A673 (cell line): Measurements from ENCODE around the gene PPP1R37.

Source experiments
- EZH2 ChIP-seq: fragments of 200-600 bp; sonication (generic); IDR thresholded peaks from 2 replicates; pipeline ENCODE4 v1.6.1; 2017; ENCODE audit warnings: borderline replicate concordance, low read depth, mild to moderate bottlenecking, mixed read lengths, antibody characterized with exemption, low read length; ENCODE audit not compliant: poor library complexity, severe bottlenecking
- TF ChIP-seq, protein P1 (sequence below): fragments of 300-800, 200-600 bp; sonication (generic); conservative IDR thresholded peaks from 2 replicates; pipeline ENCODE4 v1.5.1; 2017; ENCODE audit warnings: low read depth, mild to moderate bottlenecking, antibody characterized with exemption, low read length, moderate library complexity, mixed read lengths

DNA sequence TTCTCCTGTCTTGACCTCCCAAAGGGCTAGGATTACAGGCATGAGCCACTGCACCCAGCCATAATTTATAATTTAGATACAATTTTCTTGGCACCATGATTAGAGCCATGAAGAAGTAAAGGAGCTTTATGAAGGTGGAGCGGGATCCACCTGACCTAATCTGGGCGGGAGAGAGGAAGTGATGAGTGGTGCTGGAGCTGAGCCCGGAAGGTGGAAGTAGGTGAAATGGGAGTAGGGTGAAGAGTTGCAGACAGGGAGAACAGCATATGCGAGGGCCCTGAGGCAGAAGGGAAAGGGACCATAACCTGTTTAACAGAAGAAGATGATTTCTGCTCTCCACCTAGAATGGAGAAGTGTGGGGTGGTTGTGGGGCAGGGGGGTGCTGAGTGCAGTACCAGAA lies 89.8 kb downstream of the PPP1R37 start:
- TF ChIP-seq, protein P1, sequence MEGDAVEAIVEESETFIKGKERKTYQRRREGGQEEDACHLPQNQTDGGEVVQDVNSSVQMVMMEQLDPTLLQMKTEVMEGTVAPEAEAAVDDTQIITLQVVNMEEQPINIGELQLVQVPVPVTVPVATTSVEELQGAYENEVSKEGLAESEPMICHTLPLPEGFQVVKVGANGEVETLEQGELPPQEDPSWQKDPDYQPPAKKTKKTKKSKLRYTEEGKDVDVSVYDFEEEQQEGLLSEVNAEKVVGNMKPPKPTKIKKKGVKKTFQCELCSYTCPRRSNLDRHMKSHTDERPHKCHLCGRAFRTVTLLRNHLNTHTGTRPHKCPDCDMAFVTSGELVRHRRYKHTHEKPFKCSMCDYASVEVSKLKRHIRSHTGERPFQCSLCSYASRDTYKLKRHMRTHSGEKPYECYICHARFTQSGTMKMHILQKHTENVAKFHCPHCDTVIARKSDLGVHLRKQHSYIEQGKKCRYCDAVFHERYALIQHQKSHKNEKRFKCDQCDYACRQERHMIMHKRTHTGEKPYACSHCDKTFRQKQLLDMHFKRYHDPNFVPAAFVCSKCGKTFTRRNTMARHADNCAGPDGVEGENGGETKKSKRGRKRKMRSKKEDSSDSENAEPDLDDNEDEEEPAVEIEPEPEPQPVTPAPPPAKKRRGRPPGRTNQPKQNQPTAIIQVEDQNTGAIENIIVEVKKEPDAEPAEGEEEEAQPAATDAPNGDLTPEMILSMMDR = no peak
- TF ChIP-seq EZH2 = no peak
